DOHH2 (cell line): Measurements from ENCODE around the gene PPP2R2C.

Source experiments
- CTCF ChIP-seq: fragments of 200-600 bp; sonication (generic); IDR thresholded peaks from one replicate; pipeline ENCODE4 v1.5.1; 2014; ENCODE audit warnings: antibody characterized with exemption, mild to moderate bottlenecking, low read depth, low read length; ENCODE audit not compliant: poor library complexity, severe bottlenecking
- EZH2phosphoT487 ChIP-seq: fragments of 200-600 bp; sonication (generic); IDR thresholded peaks from 2 replicates; pipeline ENCODE4 v1.6.1; 2017; ENCODE audit warnings: borderline replicate concordance, mild to moderate bottlenecking, antibody characterized with exemption, low read length, moderate library complexity, mixed read lengths

GRCh38 chr4:6339818-6340445, 132.5 kb downstream of the PPP2R2C start:
- TF ChIP-seq EZH2phosphoT487: no peak
- TF ChIP-seq CTCF: no peak
